ENCODE data around the gene SLC12A8.

Gene SLC12A8
- long read RNA-seq, donor 1, partial matches to known transcripts = 0 of 1 reads
- long read RNA-seq, donor 1, other reads (novel, unspliced or antisense) = 0 of 1 reads
- long read RNA-seq, donor 2 = 0 reads
- long read RNA-seq, donor 3 = 0 reads
- long read RNA-seq, donor 4, partial matches to known transcripts = 0 of 3 reads
- long read RNA-seq, donor 4, other reads (novel, unspliced or antisense) = 0 of 3 reads
- long read RNA-seq, donor 5, partial matches to known transcripts = 0 of 1 reads
- long read RNA-seq, donor 5, other reads (novel, unspliced or antisense) = 0 of 1 reads
- long read RNA-seq, donor 6, partial matches to known transcripts = 0 of 3 reads
- long read RNA-seq, donor 6, other reads (novel, unspliced or antisense) = 0 of 3 reads
- long read RNA-seq, donor 7, partial matches to known transcripts = 0 of 1 reads
- long read RNA-seq, donor 7, other reads (novel, unspliced or antisense) = 0 of 1 reads
- long read RNA-seq, donor 8, partial matches to known transcripts = 0 of 1 reads
- long read RNA-seq, donor 8, other reads (novel, unspliced or antisense) = 0 of 1 reads

- DNase-seq = peak; percentile 57
Measured at GRCh38 chr3:125212509-125213363, at the start of gene SLC12A8. TSS of gene SLC12A8 (minus strand) at chr3:125212748. CDS start at chr3:125211349, 1,399 bp downstream.

- DNase-seq = no peak
Measured at GRCh38 chr3:125262161-125262560, 49.6 kb upstream of the SLC12A8 start.

GRCh38 chr3:125261031-125261430, 48.5 kb upstream of the SLC12A8 start:
- no peak for DNase-seq

GRCh38 chr3:125260158-125260557, 47.6 kb upstream of the SLC12A8 start:
- DNase-seq = no peak

GRCh38 chr3:125257536-125257935, 45.0 kb upstream of the SLC12A8 start:
- DNase-seq = no peak

- DNase-seq = no peak
Measured at GRCh38 chr3:125256675-125257074, 44.1 kb upstream of the SLC12A8 start.

- no peak for DNase-seq
Measured at GRCh38 chr3:125250973-125251372, 38.4 kb upstream of the SLC12A8 start.

- no peak for DNase-seq
Measured at GRCh38 chr3:125246237-125246636, 33.7 kb upstream of the SLC12A8 start.

GRCh38 chr3:125245521-125245920, 33.0 kb upstream of the SLC12A8 start:
- DNase-seq = no peak

- no peak for DNase-seq
Measured at GRCh38 chr3:125240496-125240895, 27.9 kb upstream of the SLC12A8 start.

- no peak for DNase-seq
Measured at GRCh38 chr3:125239266-125239665, 26.7 kb upstream of the SLC12A8 start.

GRCh38 chr3:125238759-125239158, 26.2 kb upstream of the SLC12A8 start:
- DNase-seq = no peak

- DNase-seq = no peak
Measured at GRCh38 chr3:125236331-125236903, 23.9 kb upstream of the SLC12A8 start.

GRCh38 chr3:125234831-125235230, 22.3 kb upstream of the SLC12A8 start:
- DNase-seq = no peak

GRCh38 chr3:125232401-125232800, 19.9 kb upstream of the SLC12A8 start:
- no peak for DNase-seq

GRCh38 chr3:125231895-125232294, 19.3 kb upstream of the SLC12A8 start:
- DNase-seq = no peak

GRCh38 chr3:125229707-125230106, 17.2 kb upstream of the SLC12A8 start:
- no peak for DNase-seq

GRCh38 chr3:125229168-125229567, 16.6 kb upstream of the SLC12A8 start:
- no peak for DNase-seq

- DNase-seq = no peak
Measured at GRCh38 chr3:125221831-125222230, 9.3 kb upstream of the SLC12A8 start.

GRCh38 chr3:125220727-125221429, 8.3 kb upstream of the SLC12A8 start:
- DNase-seq = peak; percentile 18

- no peak for DNase-seq
Measured at GRCh38 chr3:125220183-125220582, 7.6 kb upstream of the SLC12A8 start.

- peak; percentile 13 for DNase-seq
Measured at GRCh38 chr3:125219261-125219701, 6.7 kb upstream of the SLC12A8 start.

Measured in right kidney (tissue), 9 donors.